GM19025 (cell line): ENCODE measurements around the gene BZW1.

Experiments
- ATAC-seq: cut with Tn5 transposase; IDR thresholded peaks from one replicate; pipeline ENCODE4 v1.9.1; 2021; ENCODE audit warnings: mild to moderate bottlenecking, low read depth, moderate library complexity; ENCODE audit not compliant: unreplicated experiment

BZW1 gene

GRCh38 chr2:200869014-200869413, 57.3 kb downstream of the BZW1 start:
- ATAC-seq, result no peak

- ATAC-seq, result no peak
These were observed 59.4 kb downstream of the BZW1 start for GRCh38 chr2:200871151-200871550.

GRCh38 chr2:200873560-200873959, 61.9 kb downstream of the BZW1 start:
- ATAC-seq, result no peak
